NCI-H187 treated with DMSO at 0.1 percent for 48 hours (cell line): ENCODE measurements around the gene STH.
"Not testable (repeated sequence)": the region's sequence is repeated elsewhere in the genome, so short reads cannot be mapped to it uniquely, and the experiment has no call there.

Source experiments
- DNase-seq: peaks from one replicate; lab custom pipeline; 2025; lab: John Stamatoyannopoulos, UW

Gene STH

DNA sequence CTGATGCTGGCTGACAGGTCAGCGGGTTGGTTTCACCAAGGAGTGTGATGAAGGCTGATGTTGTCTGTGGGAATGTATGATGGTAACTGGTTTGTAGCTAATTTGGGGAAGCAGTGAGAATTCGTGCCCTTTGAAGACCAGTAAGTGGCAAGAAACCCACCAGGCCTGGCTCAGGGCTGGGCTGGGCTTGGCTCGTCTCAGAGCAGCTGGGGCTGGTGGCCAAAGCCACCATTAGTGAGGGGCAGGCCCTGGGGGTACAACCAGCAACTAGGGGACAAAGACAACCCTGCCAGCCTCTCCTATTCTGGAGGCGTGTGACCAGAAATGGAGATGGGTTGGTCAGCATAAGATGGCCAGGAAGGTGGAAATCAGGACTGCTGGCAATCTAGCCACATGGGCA, 13.0 kb upstream of the STH start:
- DNase-seq = no peak

DNA sequence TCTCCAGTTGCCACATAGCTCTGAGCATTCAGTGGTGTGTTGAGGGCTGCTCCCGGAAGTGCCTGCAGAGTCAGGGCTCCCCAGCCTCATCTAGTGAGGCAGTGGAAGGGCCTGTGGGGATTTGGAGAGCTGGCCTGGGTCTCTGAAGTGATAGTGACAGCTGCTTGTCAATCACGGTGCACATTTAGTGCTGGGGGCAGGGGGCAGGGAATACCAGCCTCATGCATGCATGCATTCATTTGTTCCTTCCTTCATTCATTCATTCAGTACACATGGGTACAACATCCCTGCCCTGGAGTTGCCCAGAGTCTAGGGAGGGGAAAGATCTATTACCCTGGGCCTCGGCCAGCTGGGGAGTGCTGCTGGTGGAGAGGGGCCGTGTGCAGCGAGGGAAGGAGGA, 11.3 kb upstream of the STH start:
- no peak for DNase-seq

DNA sequence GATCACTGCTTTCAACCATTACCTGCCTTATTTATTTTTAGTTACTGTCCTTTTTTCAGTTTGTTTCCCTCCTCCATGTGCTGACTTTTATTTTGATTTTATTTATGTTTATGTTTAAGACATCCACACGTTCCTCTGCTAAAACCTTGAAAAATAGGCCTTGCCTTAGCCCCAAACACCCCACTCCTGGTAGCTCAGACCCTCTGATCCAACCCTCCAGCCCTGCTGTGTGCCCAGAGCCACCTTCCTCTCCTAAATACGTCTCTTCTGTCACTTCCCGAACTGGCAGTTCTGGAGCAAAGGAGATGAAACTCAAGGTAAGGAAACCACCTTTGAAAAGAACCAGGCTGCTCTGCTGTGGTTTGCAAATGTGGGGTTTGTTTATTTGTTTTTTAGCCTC, 9.3 kb upstream of the STH start:
- no peak for DNase-seq

DNA sequence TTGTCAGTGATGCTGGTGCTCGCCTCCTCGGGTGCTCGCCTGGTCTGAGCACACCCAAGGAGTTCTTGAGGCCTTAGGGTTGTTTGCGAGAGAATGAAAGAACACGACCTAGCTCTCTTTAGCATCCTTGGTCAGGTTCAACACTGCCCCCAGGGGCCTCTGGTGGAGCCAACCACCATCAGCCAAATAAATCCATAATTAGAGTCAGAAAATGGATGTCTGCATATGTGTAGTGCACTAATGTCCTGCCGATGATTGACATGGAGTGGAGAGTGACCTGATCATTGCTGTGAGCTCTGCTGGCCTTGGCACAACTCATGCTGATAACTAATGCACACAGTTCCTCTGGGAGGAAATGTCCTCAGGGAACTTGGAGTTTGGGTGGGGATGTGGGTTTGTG, 8.2 kb upstream of the STH start:
- DNase-seq = no peak

DNA sequence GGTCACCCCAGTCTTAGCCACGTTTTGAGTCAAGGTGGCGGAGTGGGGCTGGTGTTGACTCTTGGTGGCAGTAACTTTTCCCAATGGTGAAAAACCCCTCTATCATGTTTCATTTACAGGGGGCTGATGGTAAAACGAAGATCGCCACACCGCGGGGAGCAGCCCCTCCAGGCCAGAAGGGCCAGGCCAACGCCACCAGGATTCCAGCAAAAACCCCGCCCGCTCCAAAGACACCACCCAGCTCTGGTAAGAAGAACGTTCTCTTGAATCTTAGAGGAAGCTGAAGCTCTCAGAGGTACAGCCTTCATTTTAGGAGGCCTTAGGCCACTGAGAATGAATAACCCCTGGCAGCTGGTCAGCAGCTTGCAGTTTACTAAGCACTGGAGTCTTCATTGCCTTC, 7.7 kb upstream of the STH start:
- DNase-seq = no peak

DNA sequence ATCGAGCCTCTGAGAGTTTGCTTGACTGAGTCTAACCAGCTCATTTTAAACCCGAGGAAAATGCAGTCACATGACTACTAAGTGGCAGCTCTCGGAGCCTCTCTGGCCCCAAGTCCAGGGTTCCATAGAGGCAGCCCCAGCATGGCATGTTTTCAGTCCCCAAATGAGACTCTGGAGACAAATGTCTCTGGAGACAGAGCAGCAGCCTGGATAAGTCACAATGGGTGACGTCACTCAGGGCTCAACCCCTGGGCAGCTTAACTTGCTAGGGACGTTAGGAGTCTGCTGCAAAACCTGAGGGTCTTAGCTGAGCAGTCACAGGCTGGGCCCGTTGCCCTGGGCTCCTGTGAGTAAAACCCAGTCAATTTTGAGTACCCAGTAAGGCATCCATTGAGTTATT, 6.9 kb upstream of the STH start:
- no peak for DNase-seq

DNA sequence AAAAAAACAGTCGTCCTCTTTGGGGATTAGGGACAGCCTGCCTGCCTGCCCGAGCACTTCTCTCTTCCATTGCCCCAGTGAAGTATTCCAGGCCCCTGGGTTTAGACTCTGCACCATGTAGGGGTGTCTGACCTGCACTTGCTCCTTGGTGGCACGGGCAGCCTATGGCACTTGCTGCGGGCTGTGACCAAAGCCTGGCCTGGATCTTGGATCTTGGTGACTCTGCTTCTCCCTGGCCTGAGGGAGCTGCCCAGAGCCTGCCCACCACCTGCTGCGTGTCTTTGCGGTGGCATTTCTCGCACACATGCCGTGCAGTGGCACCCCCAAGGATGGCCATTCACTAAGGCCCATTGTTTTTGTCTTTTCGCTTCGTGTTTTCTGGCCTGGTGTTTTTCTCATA, 6.1 kb upstream of the STH start:
- no peak for DNase-seq

DNA sequence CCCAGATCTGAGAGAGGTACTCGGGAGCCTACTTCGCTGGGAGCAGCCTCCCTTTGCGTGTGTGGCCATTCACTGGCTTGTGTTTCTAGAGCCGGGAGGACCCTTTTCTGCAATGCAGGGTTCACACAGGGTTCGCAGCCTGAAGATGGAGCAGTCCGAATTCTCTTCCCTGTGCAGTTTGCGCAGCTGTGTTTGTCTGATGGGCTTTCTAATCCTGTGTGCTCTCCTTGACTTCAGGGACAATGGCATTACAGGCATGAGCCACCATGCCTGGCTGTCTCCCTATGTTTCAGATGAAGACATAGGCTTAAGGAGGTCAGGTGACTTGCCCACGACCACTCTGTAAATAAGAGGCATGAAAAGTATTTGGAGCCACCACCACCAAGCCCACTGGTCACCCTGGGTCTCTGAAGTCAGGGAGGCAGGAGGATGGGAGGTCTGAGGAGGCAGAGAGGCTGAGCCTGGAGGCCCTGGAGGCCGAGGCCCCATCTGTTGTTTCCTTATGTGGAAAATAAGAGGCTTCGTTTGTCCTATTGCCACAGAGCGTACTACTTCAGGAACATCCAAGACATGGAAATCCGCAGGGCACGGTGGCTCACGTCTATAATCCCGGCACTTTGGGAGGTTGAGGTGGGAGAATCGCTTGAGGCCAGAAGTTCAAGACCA, 5.0 kb upstream of the STH start:
- no peak for DNase-seq

DNA sequence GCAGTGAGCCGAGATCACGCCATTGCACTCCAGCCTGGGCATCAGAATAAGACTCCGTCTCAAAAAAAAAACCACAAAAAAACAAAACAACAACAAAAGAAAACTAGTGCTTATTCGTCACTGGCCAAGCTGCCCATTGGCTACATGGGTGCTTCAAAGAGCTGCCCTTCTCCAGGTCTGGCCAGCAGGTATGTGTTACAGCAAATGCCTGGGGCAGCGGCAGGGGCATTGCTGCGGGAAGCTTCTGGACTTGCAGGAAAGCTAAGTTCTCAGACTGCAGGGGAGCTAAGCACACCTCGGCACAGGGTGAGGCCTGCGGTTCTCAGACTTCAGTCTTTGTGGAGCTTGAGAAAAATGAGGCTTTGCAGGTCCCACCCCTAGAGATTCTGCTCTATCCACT, 4.1 kb upstream of the STH start:
- no peak for DNase-seq

DNA sequence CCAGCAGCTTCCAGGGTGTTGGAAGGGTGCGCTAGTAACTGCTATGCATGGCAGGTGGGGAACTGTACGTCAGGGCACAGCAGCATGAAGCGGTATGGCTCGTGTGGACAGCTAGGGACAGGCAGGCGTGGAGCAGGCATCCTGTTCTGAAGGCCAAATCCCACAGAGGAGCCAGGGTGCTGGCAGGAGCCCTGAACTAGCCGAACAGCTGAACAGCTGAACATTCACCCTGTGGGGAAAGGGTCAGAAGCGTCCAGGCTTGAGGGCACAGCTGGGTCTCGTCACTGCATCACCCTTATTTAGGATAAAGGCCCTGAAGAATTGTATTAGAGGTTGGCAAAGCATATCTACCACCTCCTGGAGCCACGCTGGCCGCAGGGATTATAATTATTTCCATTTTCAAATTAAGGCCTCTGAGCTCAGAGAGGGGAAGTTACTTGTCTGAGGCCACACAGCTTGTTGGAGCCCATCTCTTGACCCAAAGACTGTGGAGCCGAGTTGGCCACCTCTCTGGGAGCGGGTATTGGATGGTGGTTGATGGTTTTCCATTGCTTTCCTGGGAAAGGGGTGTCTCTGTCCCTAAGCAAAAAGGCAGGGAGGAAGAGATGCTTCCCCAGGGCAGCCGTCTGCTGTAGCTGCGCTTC, 3.3 kb upstream of the STH start:
- no peak for DNase-seq

DNA sequence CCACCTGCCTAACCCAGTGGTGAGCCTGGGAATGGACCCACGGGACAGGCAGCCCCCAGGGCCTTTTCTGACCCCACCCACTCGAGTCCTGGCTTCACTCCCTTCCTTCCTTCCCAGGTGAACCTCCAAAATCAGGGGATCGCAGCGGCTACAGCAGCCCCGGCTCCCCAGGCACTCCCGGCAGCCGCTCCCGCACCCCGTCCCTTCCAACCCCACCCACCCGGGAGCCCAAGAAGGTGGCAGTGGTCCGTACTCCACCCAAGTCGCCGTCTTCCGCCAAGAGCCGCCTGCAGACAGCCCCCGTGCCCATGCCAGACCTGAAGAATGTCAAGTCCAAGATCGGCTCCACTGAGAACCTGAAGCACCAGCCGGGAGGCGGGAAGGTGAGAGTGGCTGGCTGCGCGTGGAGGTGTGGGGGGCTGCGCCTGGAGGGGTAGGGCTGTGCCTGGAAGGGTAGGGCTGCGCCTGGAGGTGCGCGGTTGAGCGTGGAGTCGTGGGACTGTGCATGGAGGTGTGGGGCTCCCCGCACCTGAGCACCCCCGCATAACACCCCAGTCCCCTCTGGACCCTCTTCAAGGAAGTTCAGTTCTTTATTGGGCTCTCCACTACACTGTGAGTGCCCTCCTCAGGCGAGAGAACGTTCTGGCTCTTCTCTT, 2.6 kb upstream of the STH start:
- DNase-seq = no peak

DNA sequence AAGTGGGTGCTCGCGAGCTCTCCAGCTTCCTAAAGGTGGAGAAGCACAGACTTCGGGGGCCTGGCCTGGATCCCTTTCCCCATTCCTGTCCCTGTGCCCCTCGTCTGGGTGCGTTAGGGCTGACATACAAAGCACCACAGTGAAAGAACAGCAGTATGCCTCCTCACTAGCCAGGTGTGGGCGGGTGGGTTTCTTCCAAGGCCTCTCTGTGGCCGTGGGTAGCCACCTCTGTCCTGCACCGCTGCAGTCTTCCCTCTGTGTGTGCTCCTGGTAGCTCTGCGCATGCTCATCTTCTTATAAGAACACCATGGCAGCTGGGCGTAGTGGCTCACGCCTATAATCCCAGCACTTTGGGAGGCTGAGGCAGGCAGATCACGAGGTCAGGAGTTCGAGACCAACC, 1.9 kb upstream of the STH start:
- DNase-seq = no peak

DNA sequence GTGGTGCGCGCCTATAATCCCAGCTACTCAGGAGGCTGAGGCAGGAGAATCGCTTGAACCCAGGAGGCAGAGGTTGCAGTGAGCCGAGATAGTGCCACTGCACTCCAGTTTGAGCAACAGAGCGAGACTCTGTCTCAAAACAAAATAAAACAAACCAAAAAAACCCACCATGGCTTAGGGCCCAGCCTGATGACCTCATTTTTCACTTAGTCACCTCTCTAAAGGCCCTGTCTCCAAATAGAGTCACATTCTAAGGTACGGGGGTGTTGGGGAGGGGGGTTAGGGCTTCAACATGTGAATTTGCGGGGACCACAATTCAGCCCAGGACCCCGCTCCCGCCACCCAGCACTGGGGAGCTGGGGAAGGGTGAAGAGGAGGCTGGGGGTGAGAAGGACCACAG, 1.4 kb upstream of the STH start:
- no peak for DNase-seq

DNA sequence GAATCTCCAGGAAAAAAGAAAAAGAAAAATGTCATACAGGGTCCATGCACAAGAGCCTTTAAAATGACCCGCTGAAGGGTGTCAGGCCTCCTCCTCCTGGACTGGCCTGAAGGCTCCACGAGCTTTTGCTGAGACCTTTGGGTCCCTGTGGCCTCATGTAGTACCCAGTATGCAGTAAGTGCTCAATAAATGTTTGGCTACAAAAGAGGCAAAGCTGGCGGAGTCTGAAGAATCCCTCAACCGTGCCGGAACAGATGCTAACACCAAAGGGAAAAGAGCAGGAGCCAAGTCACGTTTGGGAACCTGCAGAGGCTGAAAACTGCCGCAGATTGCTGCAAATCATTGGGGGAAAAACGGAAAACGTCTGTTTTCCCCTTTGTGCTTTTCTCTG, 845 bp downstream of the STH start:
- no peak for DNase-seq

DNA sequence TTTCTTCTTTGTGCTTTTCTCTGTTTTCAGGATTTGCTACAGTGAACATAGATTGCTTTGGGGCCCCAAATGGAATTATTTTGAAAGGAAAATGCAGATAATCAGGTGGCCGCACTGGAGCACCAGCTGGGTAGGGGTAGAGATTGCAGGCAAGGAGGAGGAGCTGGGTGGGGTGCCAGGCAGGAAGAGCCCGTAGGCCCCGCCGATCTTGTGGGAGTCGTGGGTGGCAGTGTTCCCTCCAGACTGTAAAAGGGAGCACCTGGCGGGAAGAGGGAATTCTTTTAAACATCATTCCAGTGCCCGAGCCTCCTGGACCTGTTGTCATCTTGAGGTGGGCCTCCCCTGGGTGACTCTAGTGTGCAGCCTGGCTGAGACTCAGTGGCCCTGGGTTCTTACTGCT, 1.2 kb downstream of the STH start:
- DNase-seq = no peak

DNA sequence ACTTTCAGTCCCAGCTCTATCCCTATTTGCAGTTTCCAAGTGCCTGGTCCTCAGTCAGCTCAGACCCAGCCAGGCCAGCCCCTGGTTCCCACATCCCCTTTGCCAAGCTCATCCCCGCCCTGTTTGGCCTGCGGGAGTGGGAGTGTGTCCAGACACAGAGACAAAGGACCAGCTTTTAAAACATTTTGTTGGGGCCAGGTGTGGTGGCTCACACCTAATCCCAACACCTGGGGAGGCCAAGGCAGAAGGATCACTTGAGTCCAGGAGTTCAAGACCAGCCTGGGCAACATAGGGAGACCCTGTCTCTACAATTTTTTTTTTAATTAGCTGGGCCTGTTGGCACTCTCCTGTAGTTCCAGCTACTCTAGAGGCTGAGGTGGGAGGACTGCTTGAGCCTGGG, 1.7 kb downstream of the STH start:
- DNase-seq = no peak

DNA sequence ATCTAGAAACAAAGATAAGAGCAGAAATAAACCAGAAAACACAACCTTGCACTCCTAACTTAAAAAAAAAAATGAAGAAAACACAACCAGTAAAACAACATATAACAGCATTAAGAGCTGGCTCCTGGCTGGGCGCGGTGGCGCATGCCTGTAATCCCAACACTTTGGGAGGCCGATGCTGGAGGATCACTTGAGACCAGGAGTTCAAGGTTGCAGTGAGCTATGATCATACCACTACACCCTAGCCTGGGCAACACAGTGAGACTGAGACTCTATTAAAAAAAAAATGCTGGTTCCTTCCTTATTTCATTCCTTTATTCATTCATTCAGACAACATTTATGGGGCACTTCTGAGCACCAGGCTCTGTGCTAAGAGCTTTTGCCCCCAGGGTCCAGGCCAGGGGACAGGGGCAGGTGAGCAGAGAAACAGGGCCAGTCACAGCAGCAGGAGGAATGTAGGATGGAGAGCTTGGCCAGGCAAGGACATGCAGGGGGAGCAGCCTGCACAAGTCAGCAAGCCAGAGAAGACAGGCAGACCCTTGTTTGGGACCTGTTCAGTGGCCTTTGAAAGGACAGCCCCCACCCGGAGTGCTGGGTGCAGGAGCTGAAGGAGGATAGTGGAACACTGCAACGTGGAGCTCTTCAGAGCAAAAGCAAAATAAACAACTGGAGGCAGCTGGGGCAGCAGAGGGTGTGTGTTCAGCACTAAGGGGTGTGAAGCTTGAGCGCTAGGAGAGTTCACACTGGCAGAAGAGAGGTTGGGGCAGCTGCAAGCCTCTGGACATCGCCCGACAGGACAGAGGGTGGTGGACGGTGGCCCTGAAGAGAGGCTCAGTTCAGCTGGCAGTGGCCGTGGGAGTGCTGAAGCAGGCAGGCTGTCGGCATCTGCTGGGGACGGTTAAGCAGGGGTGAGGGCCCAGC, 2.6 kb downstream of the STH start:
- DNase-seq = no peak

DNA sequence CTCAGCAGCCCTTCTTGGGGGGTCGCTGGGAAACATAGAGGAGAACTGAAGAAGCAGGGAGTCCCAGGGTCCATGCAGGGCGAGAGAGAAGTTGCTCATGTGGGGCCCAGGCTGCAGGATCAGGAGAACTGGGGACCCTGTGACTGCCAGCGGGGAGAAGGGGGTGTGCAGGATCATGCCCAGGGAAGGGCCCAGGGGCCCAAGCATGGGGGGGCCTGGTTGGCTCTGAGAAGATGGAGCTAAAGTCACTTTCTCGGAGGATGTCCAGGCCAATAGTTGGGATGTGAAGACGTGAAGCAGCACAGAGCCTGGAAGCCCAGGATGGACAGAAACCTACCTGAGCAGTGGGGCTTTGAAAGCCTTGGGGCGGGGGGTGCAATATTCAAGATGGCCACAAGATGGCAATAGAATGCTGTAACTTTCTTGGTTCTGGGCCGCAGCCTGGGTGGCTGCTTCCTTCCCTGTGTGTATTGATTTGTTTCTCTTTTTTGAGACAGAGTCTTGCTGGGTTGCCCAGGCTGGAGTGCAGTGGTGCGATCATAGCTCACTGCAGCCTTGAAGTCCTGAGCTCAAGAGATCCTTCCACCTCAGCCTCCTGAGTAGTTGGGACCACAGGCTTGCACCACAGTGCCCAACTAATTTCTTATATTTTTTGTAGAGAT, 3.4 kb downstream of the STH start:
- no peak for DNase-seq

DNA sequence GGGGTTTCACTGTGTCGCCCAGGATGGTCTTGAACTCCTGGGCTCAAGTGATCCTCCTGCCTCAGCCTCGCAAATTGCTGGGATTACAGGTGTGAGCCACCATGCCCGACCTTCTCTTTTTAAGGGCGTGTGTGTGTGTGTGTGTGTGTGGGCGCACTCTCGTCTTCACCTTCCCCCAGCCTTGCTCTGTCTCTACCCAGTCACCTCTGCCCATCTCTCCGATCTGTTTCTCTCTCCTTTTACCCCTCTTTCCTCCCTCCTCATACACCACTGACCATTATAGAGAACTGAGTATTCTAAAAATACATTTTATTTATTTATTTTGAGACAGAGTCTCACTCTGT, 3.9 kb downstream of the STH start:
- DNase-seq = no peak

DNA sequence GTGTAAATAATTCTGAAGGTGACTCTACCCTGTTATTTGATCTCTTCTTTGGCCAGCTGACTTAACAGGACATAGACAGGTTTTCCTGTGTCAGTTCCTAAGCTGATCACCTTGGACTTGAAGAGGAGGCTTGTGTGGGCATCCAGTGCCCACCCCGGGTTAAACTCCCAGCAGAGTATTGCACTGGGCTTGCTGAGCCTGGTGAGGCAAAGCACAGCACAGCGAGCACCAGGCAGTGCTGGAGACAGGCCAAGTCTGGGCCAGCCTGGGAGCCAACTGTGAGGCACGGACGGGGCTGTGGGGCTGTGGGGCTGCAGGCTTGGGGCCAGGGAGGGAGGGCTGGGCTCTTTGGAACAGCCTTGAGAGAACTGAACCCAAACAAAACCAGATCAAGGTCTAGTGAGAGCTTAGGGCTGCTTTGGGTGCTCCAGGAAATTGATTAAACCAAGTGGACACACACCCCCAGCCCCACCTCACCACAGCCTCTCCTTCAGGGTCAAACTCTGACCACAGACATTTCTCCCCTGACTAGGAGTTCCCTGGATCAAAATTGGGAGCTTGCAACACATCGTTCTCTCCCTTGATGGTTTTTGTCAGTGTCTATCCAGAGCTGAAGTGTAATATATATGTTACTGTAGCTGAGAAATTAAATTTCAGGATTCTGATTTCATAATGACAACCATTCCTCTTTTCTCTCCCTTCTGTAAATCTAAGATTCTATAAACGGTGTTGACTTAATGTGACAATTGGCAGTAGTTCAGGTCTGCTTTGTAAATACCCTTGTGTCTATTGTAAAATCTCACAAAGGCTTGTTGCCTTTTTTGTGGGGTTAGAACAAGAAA, 5.1 kb downstream of the STH start:
- no peak for DNase-seq

DNA sequence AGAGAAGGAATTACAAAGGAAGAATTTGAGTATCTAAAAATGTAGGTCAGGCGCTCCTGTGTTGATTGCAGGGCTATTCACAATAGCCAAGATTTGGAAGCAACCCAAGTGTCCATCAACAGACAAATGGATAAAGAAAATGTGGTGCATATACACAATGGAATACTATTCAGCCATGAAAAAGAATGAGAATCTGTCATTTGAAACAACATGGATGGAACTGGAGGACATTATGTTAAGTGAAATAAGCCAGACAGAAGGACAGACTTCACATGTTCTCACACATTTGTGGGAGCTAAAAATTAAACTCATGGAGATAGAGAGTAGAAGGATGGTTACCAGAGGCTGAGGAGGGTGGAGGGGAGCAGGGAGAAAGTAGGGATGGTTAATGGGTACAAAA, 7.0 kb downstream of the STH start:
- DNase-seq = not testable (repeated sequence)
